Pancreas (tissue), 10 donors: Measurements from ENCODE around the gene TCF7. TPM values are rescaled to one million over a fixed set of nuclear protein-coding genes. Genes with fewer than 3 reads are reported as not detected.

ENCODE experiments used
- ATAC-seq, 4 donors: fragments of 200-7000 bp; cut with Tn5 transposase; one replicate each; pipeline versions ENCODE4 v1.8.0 to v1.9.1; 2020; ENCODE audit warnings: mild to moderate bottlenecking in 4 of 4, moderate library complexity in 4 of 4
- DNase-seq, 6 donors: peaks; one replicate each; pipeline ENCODE4 v3.0.0-alpha.2; 2020
- FAIRE-seq: peaks from 2 replicates; lab custom pipeline; 2012; peaks lifted over from hg19 to GRCh38; lab: Jason Lieb, UNC
- H3K27ac ChIP-seq, 4 donors: fragments of 200-600 bp; sonication (generic); 1 replicate in 3 of 4; 2 replicates in 1 of 4; pipeline versions ENCODE4 v1.5.0 to v1.8.0; 2020
- H3K27me3 ChIP-seq, 4 donors: fragments of 200-600 bp; one replicate each; pipeline ENCODE4 v1.8.0; 2021
- H3K36me3 ChIP-seq, 3 donors: fragments of 200-600 bp; sonication (generic) in 1 of 3; one replicate each; pipeline versions ENCODE4 v1.5.0 to v1.8.0; 2020 to 2021
- H3K4me1 ChIP-seq, 3 donors: fragments of 200-600 bp; one replicate each; pipeline ENCODE4 v1.8.0; 2021
- H3K4me3 ChIP-seq, 4 donors: fragments of 200-600 bp; sonication (generic) in 2 of 4; one replicate each; pipeline versions ENCODE4 v1.5.0 to v1.8.0; 2020 to 2021
- H3K9me3 ChIP-seq, 4 donors: fragments of 200-600 bp; one replicate each; pipeline ENCODE4 v1.8.0; 2021
- CTCF ChIP-seq, 4 donors: fragments of 200-600 bp; sonication (generic) in 3 of 4; IDR thresholded peaks; one replicate each; pipeline versions ENCODE4 v1.5.0 to v1.8.0; 2021; ENCODE audit warnings: antibody characterized with exemption in 4 of 4
- WGBS, 2 donors: extraction: QIAGEN DNeasy Blood & Tissue Kit; methylation state at CpG; one replicate each; pipeline ENCODE4 v1.1.7; 2013; 5-methylcytosine and 5-hydroxymethylcytosine counted together
- intact Hi-C, 3 donors: fragments of 100-400 bp; cut with DNase I; formaldehyde crosslinking; loops; one replicate each; pipeline versions ENCODE4 v1.11.1 to v1.14.2; 2022
- polyA plus RNA-seq, 2 donors: library from polyadenylated mRNA; stranded (reverse); fragments of 200-250 nt; gene quantifications; one replicate each; pipeline ENCODE4 v1.2.3, GENCODE V29; 2013
- total RNA-seq, 6 donors: library from RNA; stranded (reverse); fragmentation: NEBNext Ultra II Directional in 4 of 6; extraction: Animal tissue kit (Norgen Biotek cat#: 25700) in 4 of 6; gene quantifications; one replicate each; pipeline versions ENCODE4 v1.2.1 to v1.2.4, GENCODE V29; 2021 to 2023
- donor health status: healthy with polysubstance abuse.
- donor health status: DM: no; HTN: no; CAD: no; lungs with moderate emphysema.
- donor health status: DM: no; HTN: no; CAD: no.
- donor health status: control.
- donor health status: control.
- donor health status: Bipolar disorder and iron deficiency.
- donor health status: DM: yes; HTN: yes; CAD: no.
- donor health status: DM: no; HTN: no; CAD: no.
- donor health status: DM: no; HTN: no; CAD: no.
- donor health status: DM: yes; HTN: yes; CAD: no.

The TCF7 gene
- total and polyA plus RNA-seq, 8 donors = 1.9 to 13.1 (median 6.9) TPM

- Histone ChIP-seq H3K4me3 (no peak overlapping the region), H3K36me3 (no peaks in the 10 kb centered on the region), H3K4me1 (peaks cover 0 to 4% (median 0%) of the 10 kb centered on the region in 3 donors), H3K27ac (no peak overlapping the region), H3K27me3 (no peaks in the 10 kb centered on the region), H3K9me3 (no peaks in the 10 kb centered on the region)
- 84 to 93% methylated on average over 8 of the region's 8 CpGs for WGBS, 2 donors
- ATAC-seq = no peak
- no peak for DNase-seq
- no peak for FAIRE-seq
- no peak for TF ChIP-seq CTCF (IDR thresholded peaks at IDR 0.05)
- intact Hi-C loops = no loop called here
Observed at GRCh38 chr5:134072471-134073210, 41.8 kb upstream of the TCF7 start.

GRCh38 chr5:134073404-134073803 is 41.1 kb upstream of the TCF7 start:
- Histone ChIP-seq H3K4me1 (peaks cover 0 to 4% (median 0%) of the 10 kb centered on the region in 3 donors), H3K36me3 (no peaks in the 10 kb centered on the region), H3K27me3 (no peaks in the 10 kb centered on the region), H3K27ac (no peak overlapping the region), H3K9me3 (no peaks in the 10 kb centered on the region), H3K4me3 (no peak overlapping the region)
- no peak for ATAC-seq
- no peak for DNase-seq
- 55 to 89% methylated on average over 2 of the region's 2 CpGs for WGBS, 2 donors
- no peak for TF ChIP-seq CTCF (IDR thresholded peaks at IDR 0.05)
- FAIRE-seq = no peak
- intact Hi-C loops = no loop called here

- Histone ChIP-seq H3K36me3 (no peaks in the 10 kb centered on the region), H3K27me3 (no peaks in the 10 kb centered on the region), H3K27ac (no peak overlapping the region), H3K9me3 (no peaks in the 10 kb centered on the region), H3K4me1 (peaks cover 0 to 4% (median 0%) of the 10 kb centered on the region in 3 donors), H3K4me3 (no peak overlapping the region)
- intact Hi-C loops = no loop called here
- FAIRE-seq (no peak), DNase-seq (no peak), ATAC-seq (no peak)
- WGBS, 2 donors = 73 to 84% methylated on average over 2 of the region's 2 CpGs
- no peak for TF ChIP-seq CTCF (IDR thresholded peaks at IDR 0.05)
Observed at GRCh38 chr5:134075102-134075501, 39.4 kb upstream of the TCF7 start.

- no peaks in the 10 kb centered on the region for H3K36me3 ChIP-seq
- H3K27me3 ChIP-seq = no peaks in the 10 kb centered on the region
- ATAC-seq (peak in 2 of 4 donors; percentile 55 to 65), DNase-seq (no peak), FAIRE-seq (no peak)
- no peaks in the 10 kb centered on the region for H3K4me1 ChIP-seq
- intact Hi-C loops = no loop called here
- H3K9me3 ChIP-seq = no peaks in the 10 kb centered on the region
- no peak overlapping the region for H3K4me3 ChIP-seq
- H3K27ac ChIP-seq = no peak overlapping the region
- TF ChIP-seq CTCF (IDR thresholded peaks at IDR 0.05) = no peak
- WGBS, 2 donors = 65 to 75% methylated on average over 8 of the region's 8 CpGs
Observed at GRCh38 chr5:134077926-134078580, 36.4 kb upstream of the TCF7 start.
